ENCODE data around the gene ACOXL. TPM values are rescaled to one million over a fixed set of nuclear protein-coding genes. Genes with fewer than 3 reads are reported as not detected.
A peak's percentile ranks its signal among the peaks of the same experiment; 100 is the strongest.

The ACOXL gene
- total and polyA plus RNA-seq, 2 donors (not counting 3 experiments of a cell fraction or from before 2014, with no cell fraction given) = not detected

DNA sequence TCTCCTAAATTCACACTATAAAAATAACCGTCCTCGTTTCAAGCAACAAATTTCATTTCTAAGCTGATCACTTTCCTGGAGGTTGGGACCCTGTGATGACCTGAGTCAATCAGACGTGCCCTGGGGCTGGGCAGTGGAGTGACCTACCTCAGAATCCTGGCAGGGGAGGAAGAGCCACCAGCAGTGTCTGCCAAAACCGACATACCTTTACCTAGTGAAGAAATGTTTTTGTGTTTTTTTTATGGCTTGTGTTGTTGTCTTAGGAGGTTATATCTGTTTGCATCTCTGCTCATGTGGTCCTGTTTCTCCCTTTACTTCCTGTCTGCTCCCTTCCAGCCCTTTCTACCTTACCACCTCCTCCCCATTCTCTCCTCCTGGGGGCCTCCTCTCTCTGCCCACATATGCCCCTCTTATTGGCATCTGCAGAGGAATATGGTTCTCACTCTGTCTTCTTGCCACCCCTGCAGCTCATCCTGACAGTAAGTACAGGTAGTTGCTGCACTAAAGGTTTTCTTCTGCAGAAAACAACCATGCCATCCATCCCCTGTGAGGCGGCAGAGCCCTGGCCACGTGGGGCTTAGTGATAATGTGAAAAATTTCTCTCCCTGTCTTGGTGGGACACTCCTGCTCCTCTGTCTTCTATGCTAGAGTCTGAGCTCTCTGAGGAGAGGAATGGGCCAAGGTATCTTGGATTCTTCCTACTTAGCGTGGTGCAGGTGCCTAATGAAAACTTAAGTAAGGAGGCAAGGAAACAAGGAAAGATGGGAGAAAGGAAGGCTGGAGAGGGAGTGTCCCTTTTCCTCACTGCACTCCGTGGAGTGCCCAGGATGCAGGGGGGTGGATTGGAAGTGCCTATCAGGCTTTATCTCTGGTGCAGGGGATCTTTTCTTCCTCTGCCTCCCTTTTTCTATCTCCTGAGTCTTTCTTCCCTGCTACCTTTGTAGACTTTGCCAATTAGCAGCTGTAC, 15.4 kb downstream of the ACOXL start:
- no peaks in the 10 kb centered on the region for H3K9me1 ChIP-seq (replicated peaks; ENCODE audit: control insufficient read depth, extremely low read depth, insufficient read depth, low read length)
- no peaks in the 10 kb centered on the region for H3K79me2 ChIP-seq (ENCODE audit: control insufficient read depth, insufficient read depth, low read length)
- ChIA-PET CTCF (interaction anchor here (1.1 kb wide), 1 partner anchor 7 kb away, joined by 5 read pairs; no protein-coding TSS in a partner anchor), POLR2A (no interaction called here)
- dilution Hi-C loops (cut with MboI; ENCODE audit: extremely low pct_ligation_motif_present, low sequenced_read_pairs) = no loop called here
- H3K4me1 ChIP-seq (ENCODE audit: control insufficient read depth, extremely low read depth, insufficient read depth, low read length) = no peaks in the 10 kb centered on the region
- BruUV-seq (replicated peaks) = no TSS peak
- intact Hi-C loops (cut with micrococcal nuclease) = no loop called here
- no peak overlapping the region for H3K27ac ChIP-seq (ENCODE audit: insufficient read depth, low read depth, low read length)
- H3K4me2 ChIP-seq (ENCODE audit: insufficient read depth, low read length) = no peak overlapping the region
- H3K9ac ChIP-seq (replicated peaks; ENCODE audit: extremely low read depth, insufficient read depth, low read length) = no peak overlapping the region
- H4K20me1 ChIP-seq (replicated peaks; ENCODE audit: control insufficient read depth, extremely low read depth, insufficient read depth, low read length) = no peaks in the 10 kb centered on the region
- H3K27me3 ChIP-seq (ENCODE audit: control insufficient read depth in 2 of 2, insufficient read depth in 2 of 2, low read length in 2 of 2) = peaks cover 29 to 40% of the 10 kb centered on the region in 2 experiments
- H2AFZ ChIP-seq (ENCODE audit: low read depth, low read length) = no peak overlapping the region
- DNase-seq (ENCODE audit: low read depth, low spot score) = no peak
- H3K4me3 ChIP-seq (replicated peaks in 1 of 3; ENCODE audit: insufficient read depth in 1 of 3, low read depth in 1 of 3, low read length in 3 of 3) = no peak overlapping the region
- H3K9me3 ChIP-seq (replicated peaks; ENCODE audit: control insufficient read depth, insufficient read depth, low read length) = no peaks in the 10 kb centered on the region
- TF ChIP-seq EZH2 (IDR thresholded peaks at IDR 0.05; ENCODE audit: borderline replicate concordance, low read depth, low read length, severe bottlenecking) (peak; percentile 50), POLR2A (IDR thresholded peaks at IDR 0.05; ENCODE audit: low read depth, low read length) (no peak)
- TF ChIP-seq, protein P1, sequence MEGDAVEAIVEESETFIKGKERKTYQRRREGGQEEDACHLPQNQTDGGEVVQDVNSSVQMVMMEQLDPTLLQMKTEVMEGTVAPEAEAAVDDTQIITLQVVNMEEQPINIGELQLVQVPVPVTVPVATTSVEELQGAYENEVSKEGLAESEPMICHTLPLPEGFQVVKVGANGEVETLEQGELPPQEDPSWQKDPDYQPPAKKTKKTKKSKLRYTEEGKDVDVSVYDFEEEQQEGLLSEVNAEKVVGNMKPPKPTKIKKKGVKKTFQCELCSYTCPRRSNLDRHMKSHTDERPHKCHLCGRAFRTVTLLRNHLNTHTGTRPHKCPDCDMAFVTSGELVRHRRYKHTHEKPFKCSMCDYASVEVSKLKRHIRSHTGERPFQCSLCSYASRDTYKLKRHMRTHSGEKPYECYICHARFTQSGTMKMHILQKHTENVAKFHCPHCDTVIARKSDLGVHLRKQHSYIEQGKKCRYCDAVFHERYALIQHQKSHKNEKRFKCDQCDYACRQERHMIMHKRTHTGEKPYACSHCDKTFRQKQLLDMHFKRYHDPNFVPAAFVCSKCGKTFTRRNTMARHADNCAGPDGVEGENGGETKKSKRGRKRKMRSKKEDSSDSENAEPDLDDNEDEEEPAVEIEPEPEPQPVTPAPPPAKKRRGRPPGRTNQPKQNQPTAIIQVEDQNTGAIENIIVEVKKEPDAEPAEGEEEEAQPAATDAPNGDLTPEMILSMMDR (IDR thresholded peaks at IDR 0.05; ENCODE audit: extremely low read depth in 1 of 2, insufficient read depth in 1 of 2, low read depth in 1 of 2, low read length in 2 of 2) = no peak
- H3K36me3 ChIP-seq (ENCODE audit: control insufficient read depth in 2 of 2, extremely low read depth in 1 of 2, insufficient read depth in 2 of 2, low read length in 2 of 2) = no peaks in the 10 kb centered on the region
- no peak for FAIRE-seq

DNA sequence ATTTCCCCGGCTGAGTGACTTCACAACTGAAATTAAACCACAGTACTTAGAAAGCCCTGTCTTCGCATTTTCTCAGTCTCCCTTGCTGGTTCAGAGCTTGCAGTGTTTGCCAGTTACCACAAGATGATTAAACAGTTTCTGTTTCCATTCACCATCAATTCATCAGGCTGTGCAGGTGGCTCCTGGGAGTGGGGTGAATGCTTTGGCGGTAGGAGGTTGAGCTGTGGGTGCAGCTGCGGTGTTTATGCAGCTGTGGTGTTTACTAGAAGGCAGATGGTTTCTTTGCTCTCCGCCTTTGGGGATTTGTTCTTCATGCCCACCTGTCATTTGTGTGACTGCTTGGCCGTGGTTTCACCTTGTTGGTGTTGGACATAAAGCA, 16.1 kb downstream of the ACOXL start:
- Histone ChIP-seq H3K9me3 (replicated peaks; ENCODE audit: control insufficient read depth, insufficient read depth, low read length) (no peaks in the 10 kb centered on the region), H3K4me2 (ENCODE audit: insufficient read depth, low read length) (no peak overlapping the region), H4K20me1 (replicated peaks; ENCODE audit: control insufficient read depth, extremely low read depth, insufficient read depth, low read length) (no peaks in the 10 kb centered on the region), H3K9ac (replicated peaks; ENCODE audit: extremely low read depth, insufficient read depth, low read length) (no peak overlapping the region), H3K36me3 (ENCODE audit: control insufficient read depth in 2 of 2, extremely low read depth in 1 of 2, insufficient read depth in 2 of 2, low read length in 2 of 2) (no peaks in the 10 kb centered on the region), H3K27me3 (ENCODE audit: control insufficient read depth in 2 of 2, insufficient read depth in 2 of 2, low read length in 2 of 2) (peaks cover 29 to 40% of the 10 kb centered on the region in 2 experiments), H3K79me2 (ENCODE audit: control insufficient read depth, insufficient read depth, low read length) (no peaks in the 10 kb centered on the region), H3K27ac (ENCODE audit: insufficient read depth, low read depth, low read length) (no peak overlapping the region), H3K4me1 (ENCODE audit: control insufficient read depth, extremely low read depth, insufficient read depth, low read length) (no peaks in the 10 kb centered on the region), H3K4me3 (replicated peaks in 1 of 3; ENCODE audit: insufficient read depth in 1 of 3, low read depth in 1 of 3, low read length in 3 of 3) (no peak overlapping the region), H2AFZ (ENCODE audit: low read depth, low read length) (no peak overlapping the region), H3K9me1 (replicated peaks; ENCODE audit: control insufficient read depth, extremely low read depth, insufficient read depth, low read length) (no peaks in the 10 kb centered on the region)
- FAIRE-seq (no peak), DNase-seq (ENCODE audit: low read depth, low spot score) (no peak)
- BruUV-seq (replicated peaks) = no TSS peak
- no peak for TF ChIP-seq EZH2 (IDR thresholded peaks at IDR 0.05; ENCODE audit: borderline replicate concordance, low read depth, low read length, severe bottlenecking)
- TF ChIP-seq GATA2 (IDR thresholded peaks at IDR 0.05; ENCODE audit: insufficient read depth, insufficient read length, low read depth, low read length) = no peak
- TF ChIP-seq FOS (IDR thresholded peaks at IDR 0.05; ENCODE audit: borderline replicate concordance, insufficient read depth, low read length) = no peak
- TF ChIP-seq POLR2A (IDR thresholded peaks at IDR 0.05; ENCODE audit: low read depth, low read length) = no peak
- no peak for TF ChIP-seq POLR2AphosphoS5 (IDR thresholded peaks at IDR 0.05; ENCODE audit: insufficient read depth, low read depth, low read length)
- no peak for TF ChIP-seq MYC (IDR thresholded peaks at IDR 0.05; ENCODE audit: low read depth, low read length)
- no peak for TF ChIP-seq JUN (IDR thresholded peaks at IDR 0.05; ENCODE audit: borderline replicate concordance, insufficient read depth, insufficient read length, low read depth)
- TF ChIP-seq, protein P1 (IDR thresholded peaks at IDR 0.05; ENCODE audit: extremely low read depth in 1 of 2, insufficient read depth in 1 of 2, low read depth in 1 of 2, low read length in 2 of 2) = no peak
- TF ChIP-seq, protein P2, sequence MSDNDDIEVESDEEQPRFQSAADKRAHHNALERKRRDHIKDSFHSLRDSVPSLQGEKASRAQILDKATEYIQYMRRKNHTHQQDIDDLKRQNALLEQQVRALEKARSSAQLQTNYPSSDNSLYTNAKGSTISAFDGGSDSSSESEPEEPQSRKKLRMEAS (IDR thresholded peaks at IDR 0.05; ENCODE audit: insufficient read depth, insufficient read length) = no peak
- dilution Hi-C loops (cut with MboI; ENCODE audit: extremely low pct_ligation_motif_present, low sequenced_read_pairs) (no loop called here), intact Hi-C loops (cut with micrococcal nuclease) (no loop called here)
- CTCF ChIA-PET = interaction anchor here (0.8 kb wide), 1 partner anchor 101 kb away, joined by 3 read pairs; no protein-coding TSS in a partner anchor
- POLR2A ChIA-PET = no interaction called here
